Measurements from ENCODE around the gene ACAD8.

The ACAD8 gene

GRCh38 chr11:134223121-134223520 is 30.2 kb upstream of the ACAD8 start:
- DNase-seq (ENCODE audit: low read depth) = no peak
- no peak for TF ChIP-seq CTCF (conservative IDR thresholded peaks at IDR 0.05; ENCODE audit: low read length)

GRCh38 chr11:134223836-134224709 is 29.3 kb upstream of the ACAD8 start, which contains the start of the genes NCAPD3 and VPS26B:
NCAPD3 (minus strand) TSS chr11:134223967; CDS start chr11:134223926, 41 bp downstream.
VPS26B (plus strand) TSS chr11:134224671; CDS start chr11:134225123, 452 bp downstream.
- peak within 1 kb of the TSS; percentile 77 for H3K4me3 ChIP-seq (ENCODE audit: low read length)
- TF ChIP-seq CTCF (conservative IDR thresholded peaks at IDR 0.05; ENCODE audit: low read length) = no peak
- peak; percentile 94 for DNase-seq (ENCODE audit: low read depth)

More at GRCh38 chr11:134223121-134223520, 30.2 kb upstream of the ACAD8 start:
- peak overlapping the region; percentile 77 for H3K4me3 ChIP-seq (ENCODE audit: low read length)

GRCh38 chr11:134224710-134225664 is 28.4 kb upstream of the ACAD8 start:
- peak overlapping the region; percentile 77 for H3K4me3 ChIP-seq (ENCODE audit: low read length)
- peak; percentile 12 for DNase-seq (ENCODE audit: low read depth)
- TF ChIP-seq CTCF (conservative IDR thresholded peaks at IDR 0.05; ENCODE audit: low read length) = no peak

- TF ChIP-seq CTCF (conservative IDR thresholded peaks at IDR 0.05; ENCODE audit: low read length) = no peak
- H3K4me3 ChIP-seq (ENCODE audit: low read length) = peak overlapping the region; percentile 13; the same call in 1 of the 2 replicates
- peak; percentile 62 for DNase-seq (ENCODE audit: low read depth)
These were observed 26.5 kb upstream of the ACAD8 start for GRCh38 chr11:134226806-134227325.

GRCh38 chr11:134228625-134229024 is 24.7 kb upstream of the ACAD8 start:
- DNase-seq (ENCODE audit: low read depth) = peak; percentile 86
- TF ChIP-seq CTCF (conservative IDR thresholded peaks at IDR 0.05; ENCODE audit: low read length) = no peak
- H3K4me3 ChIP-seq (ENCODE audit: low read length) = no peak overlapping the region

GRCh38 chr11:134229126-134229790 is 24.1 kb upstream of the ACAD8 start:
- no peak for TF ChIP-seq CTCF (conservative IDR thresholded peaks at IDR 0.05; ENCODE audit: low read length)
- H3K4me3 ChIP-seq (ENCODE audit: low read length) = no peak overlapping the region
- DNase-seq (ENCODE audit: low read depth) = peak; percentile 31

Measured in AG10803 (cell line).